A673 (cell line): ENCODE results near the gene PPM1D. TPM values are rescaled to one million over a fixed set of nuclear protein-coding genes. Genes with fewer than 3 reads are reported as not detected.
A peak's percentile ranks its signal among the peaks of the same experiment; 100 is the strongest.
"Not testable (repeated sequence)": the region's sequence is repeated elsewhere in the genome, so short reads cannot be mapped to it uniquely, and the experiment has no call there.

Experiments used
- BruUV-seq: library from RNA; stranded (reverse); fragments of 400-500 nt; replicated peaks from 2 replicates; lab custom pipeline; 2021; lab: Mats Ljungman, UMichigan
- CTCF ChIA-PET: fragments of 300-600 bp; sonication (Branson Sonifier 250); formaldehyde crosslinking; loops from one replicate; lab custom pipeline; 2022; ENCODE audit warnings: antibody characterized with exemption; lab: Charles Lee
- POLR2A ChIA-PET: fragments of 300-600 bp; sonication (Branson Sonifier 250); formaldehyde crosslinking; loops from one replicate; lab custom pipeline; 2022; ENCODE audit warnings: antibody characterized with exemption; ENCODE audit not compliant: low non-redundant PET; lab: Charles Lee
- DNase-seq: peaks from one replicate; pipeline ENCODE4 v3.0.0-alpha.2; 2015; ENCODE audit warnings: low spot score
- H3K27ac ChIP-seq: fragments of 200-600 bp; sonication (generic); 2 replicates; pipeline ENCODE4 v1.5.1; 2016; ENCODE audit warnings: mixed run types, low read depth, mild to moderate bottlenecking, mixed read lengths, antibody characterized with exemption, low read length; ENCODE audit not compliant: poor library complexity, severe bottlenecking
- H3K27me3 ChIP-seq: fragments of 200-600 bp; sonication (generic); replicated peaks from 2 replicates; pipeline ENCODE4 v1.6.1; 2017; ENCODE audit warnings: mixed run types, low read depth, mild to moderate bottlenecking, mixed read lengths, antibody characterized with exemption, low read length; ENCODE audit not compliant: insufficient read depth, poor library complexity
- H3K36me3 ChIP-seq: fragments of 200-600 bp; sonication (generic); 2 replicates; pipeline ENCODE4 v1.6.1; 2016; ENCODE audit warnings: mixed run types, mild to moderate bottlenecking, mixed read lengths, antibody characterized with exemption, low read length; ENCODE audit not compliant: insufficient read depth, poor library complexity, severe bottlenecking
- H3K4me1 ChIP-seq: fragments of 200-600 bp; sonication (generic); 2 replicates; pipeline ENCODE4 v1.6.1; 2017; ENCODE audit warnings: mixed run types, mild to moderate bottlenecking, mixed read lengths, antibody characterized with exemption, low read length; ENCODE audit not compliant: insufficient read depth, poor library complexity, severe bottlenecking
- H3K4me3 ChIP-seq: fragments of 200-600 bp; sonication (generic); 2 replicates; pipeline ENCODE4 v1.5.1; 2016; ENCODE audit warnings: low read depth, mixed run types, mild to moderate bottlenecking, mixed read lengths, low read length; ENCODE audit not compliant: poor library complexity, severe bottlenecking
- H3K9me3 ChIP-seq: fragments of 200-600 bp; sonication (generic); 2 replicates; pipeline ENCODE4 v1.6.1; 2016; ENCODE audit warnings: mixed run types, low read depth, mild to moderate bottlenecking, mixed read lengths, antibody characterized with exemption, low read length; ENCODE audit not compliant: poor library complexity, severe bottlenecking
- EZH2 ChIP-seq: fragments of 200-600 bp; sonication (generic); IDR thresholded peaks from 2 replicates; pipeline ENCODE4 v1.6.1; 2017; ENCODE audit warnings: borderline replicate concordance, low read depth, mild to moderate bottlenecking, mixed read lengths, antibody characterized with exemption, low read length; ENCODE audit not compliant: poor library complexity, severe bottlenecking
- intact Hi-C: fragments of 100-400 bp; cut with micrococcal nuclease; formaldehyde crosslinking; loops from one replicate; pipeline ENCODE4 v1.10.0; 2022; ENCODE audit not compliant: unreplicated experiment
- total RNA-seq: library from RNA; stranded (reverse); gene quantifications from 2 replicates; pipeline ENCODE4 v1.2.3, GENCODE V29; 2021
- TF ChIP-seq, protein P1 (sequence below): fragments of 300-800, 200-600 bp; sonication (generic); conservative IDR thresholded peaks from 2 replicates; pipeline ENCODE4 v1.5.1; 2017; ENCODE audit warnings: low read depth, mild to moderate bottlenecking, antibody characterized with exemption, low read length, moderate library complexity, mixed read lengths

Gene PPM1D
- total RNA-seq, 1 experiment from 2014 or later = 17.8 TPM

DNA sequence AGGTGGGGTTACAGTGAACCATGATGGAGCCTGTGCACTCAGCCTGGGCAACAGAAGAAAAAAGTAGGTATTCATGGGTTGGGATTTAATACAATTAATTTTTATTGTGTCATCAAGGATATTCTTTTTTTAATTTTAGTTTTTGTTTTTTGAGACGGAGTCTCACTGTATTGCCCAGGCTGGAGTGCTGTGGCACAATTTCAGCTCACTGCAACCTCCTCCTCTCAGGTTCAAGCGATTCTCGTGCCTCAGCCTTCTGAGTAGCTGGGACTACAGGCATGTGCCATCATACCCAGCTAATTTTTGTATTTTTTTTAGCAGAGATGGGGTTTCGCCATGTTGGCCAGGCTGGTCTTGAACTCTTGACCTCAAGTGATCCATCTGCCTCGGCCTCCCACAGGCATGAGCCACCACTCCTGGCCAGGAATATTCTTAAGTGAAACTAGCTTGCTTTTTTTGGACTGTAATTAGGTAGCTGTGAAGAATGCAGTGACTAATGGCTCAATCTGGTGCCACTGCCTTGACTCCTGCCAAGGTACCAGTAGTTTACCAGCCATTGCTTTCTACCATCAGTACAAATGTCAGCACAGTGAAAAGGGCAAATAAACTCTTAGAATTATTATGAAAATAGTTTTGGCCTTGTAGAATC is 4.8 kb downstream of the PPM1D start:
- H3K4me3 ChIP-seq = no peak overlapping the region
- TF ChIP-seq, protein P1, sequence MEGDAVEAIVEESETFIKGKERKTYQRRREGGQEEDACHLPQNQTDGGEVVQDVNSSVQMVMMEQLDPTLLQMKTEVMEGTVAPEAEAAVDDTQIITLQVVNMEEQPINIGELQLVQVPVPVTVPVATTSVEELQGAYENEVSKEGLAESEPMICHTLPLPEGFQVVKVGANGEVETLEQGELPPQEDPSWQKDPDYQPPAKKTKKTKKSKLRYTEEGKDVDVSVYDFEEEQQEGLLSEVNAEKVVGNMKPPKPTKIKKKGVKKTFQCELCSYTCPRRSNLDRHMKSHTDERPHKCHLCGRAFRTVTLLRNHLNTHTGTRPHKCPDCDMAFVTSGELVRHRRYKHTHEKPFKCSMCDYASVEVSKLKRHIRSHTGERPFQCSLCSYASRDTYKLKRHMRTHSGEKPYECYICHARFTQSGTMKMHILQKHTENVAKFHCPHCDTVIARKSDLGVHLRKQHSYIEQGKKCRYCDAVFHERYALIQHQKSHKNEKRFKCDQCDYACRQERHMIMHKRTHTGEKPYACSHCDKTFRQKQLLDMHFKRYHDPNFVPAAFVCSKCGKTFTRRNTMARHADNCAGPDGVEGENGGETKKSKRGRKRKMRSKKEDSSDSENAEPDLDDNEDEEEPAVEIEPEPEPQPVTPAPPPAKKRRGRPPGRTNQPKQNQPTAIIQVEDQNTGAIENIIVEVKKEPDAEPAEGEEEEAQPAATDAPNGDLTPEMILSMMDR = no peak
- no peak for TF ChIP-seq EZH2
- DNase-seq = no peak
- H3K27me3 ChIP-seq = no peaks in the 10 kb centered on the region
- no TSS peak for BruUV-seq
- H3K4me1 ChIP-seq = peaks cover 8% of the 10 kb centered on the region
- no peaks in the 10 kb centered on the region for H3K36me3 ChIP-seq
- H3K9me3 ChIP-seq = no peaks in the 10 kb centered on the region
- intact Hi-C loops = loop anchor here (10.0 kb wide), 1 partner anchor 70 kb away; the partner anchor contains the start of gene BCAS3
- ChIA-PET CTCF (no interaction called here), POLR2A (no interaction called here)
- no peak overlapping the region for H3K27ac ChIP-seq

DNA sequence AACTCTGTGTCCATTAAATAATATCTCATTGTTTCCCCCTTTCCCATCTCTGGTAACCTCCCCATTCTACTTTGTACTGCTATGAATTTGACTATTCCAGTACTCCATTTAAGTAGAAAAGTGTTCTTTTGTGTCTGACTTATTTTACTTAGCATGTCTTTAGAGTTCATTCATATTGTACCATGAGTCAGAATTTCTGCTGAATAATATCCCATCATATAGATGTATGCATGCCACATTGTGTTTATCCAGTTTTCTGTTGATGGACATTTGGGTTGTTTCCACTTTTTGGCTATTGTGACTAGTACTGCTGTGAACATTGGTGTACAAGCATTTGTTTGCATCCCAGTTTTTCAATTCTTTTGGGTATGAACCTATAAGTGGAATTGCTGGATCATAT is 6.0 kb downstream of the PPM1D start:
- H3K27ac ChIP-seq = no peak overlapping the region
- H3K9me3 ChIP-seq = no peaks in the 10 kb centered on the region
- no peak overlapping the region for H3K4me3 ChIP-seq
- CTCF ChIA-PET = no interaction called here
- intact Hi-C loops = loop anchor here (10.0 kb wide), 1 partner anchor 69 kb away; the partner anchor contains the start of gene BCAS3
- DNase-seq = no peak
- POLR2A ChIA-PET = no interaction called here
- H3K4me1 ChIP-seq = peaks cover 15% of the 10 kb centered on the region
- no peaks in the 10 kb centered on the region for H3K27me3 ChIP-seq
- H3K36me3 ChIP-seq = no peaks in the 10 kb centered on the region
- BruUV-seq = no TSS peak
- TF ChIP-seq, protein P1 = no peak
- no peak for TF ChIP-seq EZH2

DNA sequence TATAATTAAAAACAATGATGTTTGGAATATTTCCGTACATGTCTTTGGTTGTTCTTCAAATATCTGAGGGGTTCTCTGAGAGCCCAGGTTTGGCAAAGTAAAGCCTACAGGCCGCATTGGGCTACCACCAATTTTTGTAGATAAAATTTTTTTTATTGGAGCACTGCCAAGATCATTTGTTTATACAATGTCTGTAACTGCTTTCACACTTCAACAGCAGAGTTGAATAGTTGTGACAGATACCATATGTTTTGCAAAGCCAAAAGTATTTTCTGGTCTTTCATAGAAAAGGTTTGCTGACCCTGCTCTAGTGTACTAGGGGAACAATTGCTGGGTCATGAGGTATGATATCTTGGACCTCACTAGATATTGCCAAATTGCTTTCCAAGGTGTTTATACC is 10.5 kb downstream of the PPM1D start:
- Histone ChIP-seq H3K27ac (no peak overlapping the region), H3K4me3 (no peak overlapping the region), H3K36me3 (no peaks in the 10 kb centered on the region), H3K4me1 (peaks cover 7% of the 10 kb centered on the region), H3K9me3 (no peaks in the 10 kb centered on the region), H3K27me3 (no peaks in the 10 kb centered on the region)
- ChIA-PET POLR2A (no interaction called here), CTCF (no interaction called here)
- BruUV-seq = no TSS peak
- TF ChIP-seq EZH2 = no peak
- TF ChIP-seq, protein P1 = no peak
- intact Hi-C loops = no loop called here
- DNase-seq = peak; percentile 20

DNA sequence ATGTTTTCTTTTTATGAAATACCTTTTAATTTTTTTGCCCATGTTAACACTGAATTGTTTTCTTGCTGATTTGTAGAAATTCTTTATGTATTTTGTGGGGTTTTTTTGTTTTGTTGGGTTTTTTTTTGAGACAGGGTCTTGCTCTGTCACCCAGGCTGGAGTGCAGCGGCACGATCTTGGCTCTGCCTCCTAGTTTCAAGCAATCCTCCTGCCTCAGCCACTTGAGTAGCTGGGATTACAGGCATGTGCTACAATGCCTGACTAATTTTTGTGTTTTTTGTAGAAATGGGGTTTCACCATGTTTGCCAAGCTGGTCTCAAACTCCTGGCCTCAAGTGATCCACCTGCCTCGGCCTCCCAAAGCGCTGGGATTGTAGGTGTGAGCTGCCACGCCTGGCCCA is 11.3 kb downstream of the PPM1D start:
- H3K9me3 ChIP-seq, H3K27ac ChIP-seq, H3K4me1 ChIP-seq, H3K4me3 ChIP-seq, intact Hi-C loops, H3K27me3 ChIP-seq, BruUV-seq, H3K36me3 ChIP-seq, DNase-seq, POLR2A ChIA-PET, CTCF ChIA-PET: not testable (repeated sequence)
